GM06990 (cell line): ENCODE results near the gene ZNF679.
"Not testable (repeated sequence)": the region's sequence is repeated elsewhere in the genome, so short reads cannot be mapped to it uniquely, and the experiment has no call there.

Source experiments
- DNase-seq: peaks from one replicate; pipeline ENCODE4 v3.0.0-alpha.2; 2011; ENCODE audit not compliant: insufficient read length; ENCODE audit errors: extremely low read depth
- H3K27me3 ChIP-seq: replicated peaks from 2 replicates; pipeline ENCODE4 v1.6.0; 2011; ENCODE audit warnings: low read length; ENCODE audit not compliant: control insufficient read depth, insufficient read depth
- H3K36me3 ChIP-seq: 2 replicates; pipeline ENCODE4 v1.5.1; 2011; ENCODE audit warnings: low read length; ENCODE audit not compliant: control insufficient read depth, insufficient read depth
- H3K4me3 ChIP-seq: replicated peaks from 2 replicates; pipeline ENCODE4 v1.5.1; 2011; ENCODE audit warnings: low read depth, mild to moderate bottlenecking, control low read depth, low read length
- CTCF ChIP-seq: IDR thresholded peaks from 2 replicates; pipeline ENCODE4 v1.5.1; 2011; ENCODE audit warnings: low read length, control low read depth, mild to moderate bottlenecking, inconsistent platforms; ENCODE audit not compliant: insufficient read depth, poor library complexity, severe bottlenecking

The ZNF679 gene

GRCh38 chr7:64228174-64228573 is at the start of gene ZNF679:
Gene ZNF679, plus strand, starts transcription at chr7:64228474. Its CDS starts 20,644 bp downstream, at chr7:64249118.
- not testable (repeated sequence) for H3K4me3 ChIP-seq, H3K36me3 ChIP-seq, H3K27me3 ChIP-seq, DNase-seq

DNA sequence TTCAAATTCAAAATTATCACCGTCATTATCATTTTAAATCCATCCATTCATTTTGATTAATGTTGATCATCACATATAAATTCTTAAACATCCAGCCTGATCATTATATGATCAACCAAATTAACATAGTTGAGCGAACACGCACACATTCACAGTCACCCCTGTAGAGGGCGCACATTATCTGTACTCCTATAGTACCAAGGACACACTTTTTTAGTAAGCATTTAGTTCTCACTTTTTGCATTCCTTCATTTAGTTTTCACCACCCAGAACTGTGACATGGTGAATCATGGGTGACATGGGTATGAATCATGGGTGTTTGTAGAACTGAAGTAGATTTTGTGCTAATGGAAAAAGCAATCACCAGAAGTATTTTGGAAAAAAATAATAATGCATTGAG is 47.3 kb upstream of the ZNF679 start:
- TF ChIP-seq CTCF, result peak; percentile 6
- Histone ChIP-seq H3K27me3 (no peaks in the 10 kb centered on the region), H3K36me3 (no peaks in the 10 kb centered on the region), H3K4me3 (no peak overlapping the region)
- DNase-seq, result no peak

- DNase-seq, result no peak
- no peaks in the 10 kb centered on the region for H3K27me3 ChIP-seq
- TF ChIP-seq CTCF, result no peak
- H3K36me3 ChIP-seq, result no peaks in the 10 kb centered on the region
- H3K4me3 ChIP-seq, result no peak overlapping the region
These were observed 46.7 kb upstream of the ZNF679 start for GRCh38 chr7:64181586-64181985.

DNA sequence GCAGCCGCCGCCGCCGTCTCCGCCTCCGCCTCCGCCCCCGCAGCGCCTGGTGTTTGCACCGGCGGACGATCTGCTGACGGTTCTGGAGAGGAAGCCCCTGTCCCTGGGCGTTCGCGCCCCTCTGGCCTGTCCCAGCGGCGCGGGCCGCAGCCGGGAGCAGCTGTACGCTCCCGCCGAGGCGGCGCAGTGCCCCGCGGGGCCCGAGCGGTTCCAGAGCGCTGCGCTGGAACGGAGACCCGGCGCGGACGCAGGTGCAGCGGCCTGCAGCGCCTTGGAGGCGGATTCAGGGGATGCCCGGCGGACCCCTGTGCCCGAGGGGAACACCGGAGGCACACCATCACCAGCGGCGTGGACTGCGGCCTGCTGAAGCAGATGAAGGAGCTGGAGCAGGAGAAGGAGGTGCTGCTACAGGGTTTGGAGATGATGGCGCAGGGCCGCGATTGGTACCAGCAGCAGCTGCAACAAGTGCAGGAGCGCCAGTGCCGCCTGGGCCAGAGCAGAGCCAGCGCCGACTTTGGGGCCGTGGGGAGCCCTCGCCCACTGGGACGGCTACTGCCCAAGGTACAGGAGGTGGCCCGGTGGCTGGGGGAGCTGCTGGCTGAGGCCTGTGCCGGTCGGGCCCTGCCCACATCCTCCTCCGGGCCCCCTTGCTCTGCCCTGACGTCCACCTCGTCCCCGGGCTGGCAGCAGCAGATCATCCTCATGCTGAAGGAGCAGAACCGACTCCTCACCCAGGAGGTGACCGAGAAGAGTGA is 46.1 kb upstream of the ZNF679 start:
- no peak for DNase-seq
- Histone ChIP-seq H3K27me3 (no peaks in the 10 kb centered on the region), H3K4me3 (no peak overlapping the region), H3K36me3 (no peaks in the 10 kb centered on the region)
- TF ChIP-seq CTCF, result no peak

- Histone ChIP-seq H3K4me3 (no peak overlapping the region), H3K27me3 (no peaks in the 10 kb centered on the region), H3K36me3 (no peaks in the 10 kb centered on the region)
- TF ChIP-seq CTCF, result peak; percentile 47
- DNase-seq, result no peak
These were observed 45.0 kb upstream of the ZNF679 start for GRCh38 chr7:64183126-64183742.

GRCh38 chr7:64183827-64184372 is 44.4 kb upstream of the ZNF679 start:
- no peak for DNase-seq
- TF ChIP-seq CTCF, result no peak
- no peaks in the 10 kb centered on the region for H3K36me3 ChIP-seq

More at GRCh38 chr7:64183827-64184372, 44.4 kb upstream of the ZNF679 start:
- Histone ChIP-seq H3K4me3 (no peak overlapping the region), H3K27me3 (no peaks in the 10 kb centered on the region)
